GM20000 (cell line): Measurements from ENCODE around the gene GRM1.

Experiments used
- DNase-seq: peaks from one replicate; pipeline ENCODE4 v3.0.0; 2012; ENCODE audit warnings: low spot score
- CTCF ChIP-seq: IDR thresholded peaks from 2 replicates; pipeline ENCODE4 v1.5.1; 2012; ENCODE audit warnings: mild to moderate bottlenecking, control low read depth; ENCODE audit errors: extremely low read depth, missing control alignments

GRM1 gene

GRCh38 chr6:146381486-146381885 lies 352.6 kb downstream of the GRM1 start:
- DNase-seq = no peak
- TF ChIP-seq CTCF = no peak

DNA sequence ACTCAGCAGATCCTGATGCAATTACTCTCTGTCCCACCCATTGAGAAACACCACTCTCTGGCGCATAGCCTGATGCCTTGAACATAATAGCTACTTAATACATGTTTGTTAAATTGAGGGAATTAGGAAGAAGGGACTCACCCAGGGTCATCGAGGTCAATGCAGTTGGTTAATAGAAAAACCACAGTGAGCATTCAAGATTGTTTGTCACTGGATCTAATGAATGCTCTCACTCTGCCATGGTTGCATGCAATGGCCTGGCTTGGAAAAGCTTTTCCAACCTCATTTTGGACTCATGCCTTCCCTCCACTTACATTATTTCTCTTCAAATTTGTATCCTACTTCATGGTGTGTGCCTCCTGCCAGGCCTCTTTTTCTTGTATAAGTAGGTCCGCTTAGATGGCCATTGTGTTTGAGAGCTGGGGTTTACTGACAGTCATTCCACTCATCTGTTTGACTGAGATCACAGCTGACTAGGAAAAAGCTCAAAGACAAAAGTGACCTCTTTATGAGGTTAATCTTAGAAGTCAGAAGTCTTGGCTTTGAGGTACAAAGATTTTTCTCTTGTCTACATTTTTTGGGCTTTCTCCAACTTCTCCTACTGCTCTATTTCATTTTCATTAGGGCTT lies 360.0 kb downstream of the GRM1 start:
- TF ChIP-seq CTCF = no peak
- no peak for DNase-seq

DNA sequence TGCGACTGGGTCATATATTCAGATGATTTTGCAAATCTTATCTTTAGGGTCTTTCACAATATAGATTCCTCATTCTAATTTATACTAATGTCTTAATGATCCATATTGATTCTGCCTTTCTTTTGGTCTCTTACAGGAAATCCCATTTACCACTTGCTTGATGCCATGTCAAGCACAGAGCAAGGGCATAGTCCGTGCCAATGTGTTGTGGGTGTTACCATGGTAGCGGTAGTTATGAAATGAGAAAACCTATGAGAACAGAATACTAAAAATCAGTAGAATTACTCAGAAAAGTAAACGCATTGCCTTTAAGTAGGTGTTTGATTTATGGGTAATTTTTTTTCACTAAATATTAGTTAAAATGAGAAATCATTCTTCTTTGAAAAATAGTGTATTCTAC lies 360.9 kb downstream of the GRM1 start:
- no peak for TF ChIP-seq CTCF
- DNase-seq = no peak

- TF ChIP-seq CTCF = no peak
- DNase-seq = no peak
Observed at GRCh38 chr6:146397638-146398037, 368.8 kb downstream of the GRM1 start.

DNA sequence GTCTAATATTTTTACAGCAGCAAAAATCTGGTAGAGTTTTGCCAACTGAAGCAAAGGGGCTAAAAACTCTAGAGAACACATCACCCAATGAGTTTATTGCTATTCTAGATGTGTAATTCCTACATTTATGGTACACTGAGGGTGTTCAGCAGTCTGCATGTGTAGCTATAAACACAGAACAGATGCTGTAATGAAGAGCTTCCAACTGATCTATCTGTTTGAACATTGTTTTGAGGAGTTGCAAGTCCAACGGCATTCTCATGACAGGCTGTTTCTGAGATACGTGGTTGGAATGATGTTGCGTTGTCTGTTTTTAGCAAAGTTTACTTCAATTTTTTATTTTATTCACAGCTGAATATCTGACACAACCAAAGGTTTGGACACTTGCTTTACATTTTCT lies 373.6 kb downstream of the GRM1 start:
- TF ChIP-seq CTCF = no peak

GRCh38 chr6:146408583-146408982 lies 379.7 kb downstream of the GRM1 start:
- no peak for DNase-seq
- no peak for TF ChIP-seq CTCF

More for the DNA sequence above, 373.6 kb downstream of the GRM1 start:
- no peak for DNase-seq

DNA sequence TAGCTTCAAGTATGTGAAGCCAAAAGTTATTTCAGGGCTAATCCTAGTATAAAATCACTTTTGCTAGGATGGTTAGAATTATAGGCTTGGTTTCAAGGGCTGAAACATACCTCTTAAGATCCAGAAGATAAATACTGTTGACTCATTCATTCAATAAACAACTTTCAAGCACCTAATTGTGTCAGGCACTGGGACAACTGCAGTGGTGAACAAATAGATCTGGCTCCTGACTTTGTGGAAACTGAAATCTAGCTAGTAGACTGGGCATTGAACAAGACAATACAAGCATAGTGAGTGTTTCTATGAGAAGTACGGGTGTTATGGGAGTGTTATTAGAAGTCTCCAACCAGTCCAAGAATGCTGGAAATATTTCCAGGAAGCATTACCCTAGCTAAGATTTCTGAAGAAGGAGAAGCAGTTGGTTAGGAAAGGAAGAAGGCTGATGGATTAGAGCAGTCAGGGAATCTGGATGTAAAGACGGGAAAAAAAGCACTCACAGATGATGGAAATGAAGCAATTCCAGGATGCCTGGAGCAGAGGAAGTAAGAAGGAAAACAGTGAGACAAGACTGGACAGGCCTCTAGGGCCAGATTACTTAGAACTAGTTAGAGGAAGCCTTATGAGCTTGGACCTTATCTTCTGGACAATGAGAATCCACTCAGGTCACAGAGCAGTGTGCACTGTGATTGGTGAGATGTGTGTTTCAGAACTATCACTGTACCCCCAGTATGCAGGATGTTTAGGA lies 382.2 kb downstream of the GRM1 start:
- no peak for DNase-seq
- no peak for TF ChIP-seq CTCF
